T-helper 22 cell (primary cell): ENCODE measurements around the gene PTPRM.
"Not testable (repeated sequence)": the region's sequence is repeated elsewhere in the genome, so short reads cannot be mapped to it uniquely, and the experiment has no call there.

ENCODE experiments used
- DNase-seq: peaks from one replicate; pipeline ENCODE4 v3.0.0-alpha.2; 2020; ENCODE audit warnings: low read depth

PTPRM gene

DNA sequence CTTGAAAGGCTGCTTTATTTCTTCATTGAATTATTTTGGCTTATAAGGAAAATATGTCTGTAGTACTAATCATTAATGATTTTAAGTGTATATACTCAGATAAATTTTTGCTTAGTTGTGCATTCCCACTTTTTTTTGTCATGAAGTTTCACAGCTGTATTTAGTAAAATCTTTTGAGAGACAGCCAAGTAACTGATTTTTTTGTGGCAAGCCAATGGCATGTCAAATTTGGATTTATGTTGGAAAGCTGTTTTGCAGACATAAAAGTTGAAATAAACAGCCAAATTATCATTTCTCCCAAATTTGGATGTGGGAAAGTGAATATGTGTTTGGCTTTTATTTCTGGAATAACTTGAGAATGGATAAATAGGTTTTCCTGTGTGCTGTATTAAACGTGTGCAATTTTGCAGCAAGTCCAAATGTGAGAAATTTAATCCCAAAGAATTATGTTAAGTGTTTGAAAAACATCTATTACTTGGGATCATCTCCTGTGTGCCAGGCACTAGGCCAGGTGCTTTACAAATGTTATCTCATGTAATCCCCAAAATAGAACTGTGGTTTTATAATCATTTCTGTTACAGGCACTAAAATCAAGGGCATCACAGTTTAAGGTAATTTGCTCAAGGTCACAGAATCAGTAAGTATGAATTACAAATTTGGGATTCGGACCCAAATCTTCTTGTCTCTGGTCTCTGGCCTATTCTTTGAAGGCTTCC is 160.4 kb downstream of the PTPRM start:
- no peak for DNase-seq

DNA sequence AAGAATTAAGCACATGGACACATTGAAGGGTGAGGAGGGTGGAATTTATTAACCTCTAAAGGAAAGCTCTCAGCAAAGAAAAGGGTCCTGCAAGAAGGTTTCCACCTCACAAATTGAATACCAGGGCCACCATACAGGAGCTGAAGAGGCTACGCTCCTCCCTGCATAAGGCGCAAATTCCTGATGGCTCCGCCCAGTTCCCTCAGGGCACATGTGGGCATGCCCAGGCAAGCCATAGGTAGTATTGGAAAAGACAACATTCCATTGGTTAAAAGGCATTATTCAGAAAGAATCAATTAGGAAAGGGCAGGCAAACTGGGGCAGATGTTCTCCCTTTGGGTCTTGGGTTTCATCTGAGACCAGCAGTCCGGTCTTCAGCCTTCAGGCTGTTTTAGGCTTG is 161.2 kb downstream of the PTPRM start:
- DNase-seq, result no peak

DNA sequence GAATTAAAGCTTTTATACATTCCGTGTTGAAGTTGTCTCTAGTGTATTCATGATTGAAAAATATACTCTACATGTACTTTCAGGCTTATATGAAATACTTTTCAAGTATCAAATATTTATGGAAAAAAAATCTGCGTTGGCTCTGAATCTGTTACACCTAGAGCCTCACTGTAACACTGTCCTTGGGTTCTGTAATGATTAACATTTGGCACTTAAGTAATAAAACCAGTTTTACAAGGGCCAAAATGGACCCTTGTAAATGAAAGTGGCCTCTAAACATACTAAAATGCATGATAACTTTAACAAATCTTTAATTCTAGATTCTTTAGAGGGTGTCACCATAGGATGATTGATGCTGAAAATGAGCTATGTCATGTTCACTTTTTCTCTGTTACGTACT is 162.8 kb downstream of the PTPRM start:
- no peak for DNase-seq

DNA sequence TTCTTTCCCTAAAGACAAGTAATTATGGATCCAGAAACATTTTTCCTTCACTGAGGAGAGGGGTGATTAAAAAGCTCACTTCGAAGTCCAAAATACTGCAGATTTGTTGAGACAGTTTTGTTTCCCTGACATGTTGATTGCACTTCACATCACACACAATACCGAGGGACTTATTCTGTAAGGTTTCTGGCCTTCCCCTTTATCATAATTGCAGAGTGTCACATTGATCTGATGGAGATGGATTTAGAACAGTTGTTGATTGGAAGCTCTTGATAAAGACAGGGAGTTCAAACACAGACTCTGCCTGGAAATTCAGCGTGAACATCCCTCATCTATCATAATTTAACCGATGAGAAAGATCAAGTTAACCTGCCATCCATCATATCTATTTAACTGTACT is 163.6 kb downstream of the PTPRM start:
- no peak for DNase-seq

DNA sequence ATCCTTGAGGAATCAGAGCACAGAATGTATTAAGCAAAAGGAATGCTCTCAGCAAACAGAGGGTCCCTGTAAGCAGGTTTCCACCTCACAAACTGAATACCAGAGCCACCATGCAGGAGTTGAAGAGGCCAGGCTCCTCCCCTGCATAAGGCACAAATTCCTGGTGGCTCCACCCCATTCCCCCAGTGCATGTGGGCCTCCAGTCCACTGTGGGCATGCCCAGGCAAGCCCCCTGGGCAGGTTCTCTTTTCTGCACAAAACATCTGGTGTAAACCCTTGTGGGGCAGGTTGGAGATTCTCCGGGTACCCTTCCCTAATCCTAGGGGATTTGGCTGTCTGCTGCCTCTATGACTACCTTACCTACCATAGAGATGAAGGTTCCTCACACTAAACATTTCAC is 166.5 kb downstream of the PTPRM start:
- DNase-seq, result no peak

DNA sequence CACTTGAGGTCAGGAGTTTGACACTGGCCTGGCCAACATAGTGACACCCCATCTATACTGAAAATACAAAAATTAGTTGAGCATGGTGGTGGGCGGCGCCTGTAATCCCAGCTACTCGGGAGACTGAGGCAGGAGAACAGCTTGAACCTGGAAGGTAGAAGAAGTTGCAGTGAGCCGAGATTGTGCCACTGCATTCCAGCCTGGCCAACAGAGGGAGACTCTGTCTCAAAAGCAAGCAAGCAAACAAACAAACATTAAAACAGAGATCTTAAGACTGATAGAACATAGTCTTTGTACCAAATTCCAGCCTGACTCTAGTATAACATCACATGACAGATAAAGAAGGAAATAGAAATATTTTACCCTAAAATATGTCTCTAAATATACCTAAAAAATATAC is 168.1 kb downstream of the PTPRM start:
- no peak for DNase-seq

DNA sequence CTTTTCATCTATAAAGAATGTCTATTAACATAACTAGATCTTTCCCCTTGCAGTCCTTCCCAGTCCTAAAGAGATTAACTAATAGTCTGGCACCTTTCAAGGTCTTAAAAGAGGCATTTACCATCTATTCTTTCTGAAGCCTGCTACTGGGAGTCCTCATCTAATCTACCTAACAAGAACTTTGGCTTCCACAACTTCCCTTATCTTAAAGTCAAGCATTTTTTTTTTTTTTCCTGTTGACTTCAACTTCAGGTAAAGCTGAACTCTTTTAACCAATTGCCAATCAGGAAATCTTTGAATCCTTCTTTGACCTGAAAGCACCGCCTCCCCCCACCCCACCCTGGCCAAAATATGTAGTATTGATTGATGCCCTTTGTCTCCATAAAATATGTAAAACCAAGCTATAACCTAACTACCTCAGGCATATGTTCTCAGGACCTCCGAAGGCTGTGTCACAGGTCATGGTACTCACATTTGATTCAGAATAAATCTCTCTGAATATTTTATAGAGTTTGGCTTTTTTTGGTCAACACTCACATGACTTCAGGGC is 168.6 kb downstream of the PTPRM start:
- DNase-seq, result no peak

DNA sequence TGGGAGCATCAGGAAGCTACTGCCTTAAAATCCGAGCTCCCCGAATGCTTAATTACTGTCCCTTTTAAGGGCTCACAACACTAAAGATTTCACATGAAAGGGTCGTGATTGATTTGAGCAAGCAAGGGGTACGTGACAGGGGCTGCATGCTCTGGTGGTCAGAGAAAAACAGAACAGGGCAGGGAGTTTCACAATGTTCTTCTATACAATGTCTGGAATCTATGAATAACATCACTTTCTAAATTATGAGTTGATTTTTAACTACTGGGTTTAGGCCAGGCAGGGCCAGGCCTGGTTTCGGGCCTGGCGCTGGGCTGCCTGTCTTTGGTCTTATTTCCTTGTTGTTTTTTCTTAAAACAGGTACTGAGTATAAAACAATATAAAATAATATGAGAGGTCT is 169.4 kb downstream of the PTPRM start:
- not testable (repeated sequence) for DNase-seq

DNA sequence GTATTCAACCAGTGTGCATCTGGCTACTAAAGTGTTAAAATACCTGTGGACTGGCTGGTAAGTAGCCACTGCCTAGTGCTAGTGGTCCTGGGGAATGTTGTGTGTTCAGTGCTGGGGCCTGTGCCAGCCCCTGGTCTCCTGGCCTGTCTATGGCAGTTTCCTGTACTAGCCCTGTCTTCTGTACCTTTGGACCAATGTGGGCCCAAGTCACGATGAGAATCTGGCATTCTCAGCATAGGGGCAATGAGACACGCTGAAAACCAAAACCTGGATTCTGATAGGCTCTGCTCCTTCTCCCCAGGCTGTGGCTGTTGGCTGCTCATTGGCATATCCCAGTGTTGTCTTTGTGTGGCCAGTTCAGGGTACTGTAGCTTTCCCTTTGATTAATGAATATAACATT is 170.4 kb downstream of the PTPRM start:
- no peak for DNase-seq

DNA sequence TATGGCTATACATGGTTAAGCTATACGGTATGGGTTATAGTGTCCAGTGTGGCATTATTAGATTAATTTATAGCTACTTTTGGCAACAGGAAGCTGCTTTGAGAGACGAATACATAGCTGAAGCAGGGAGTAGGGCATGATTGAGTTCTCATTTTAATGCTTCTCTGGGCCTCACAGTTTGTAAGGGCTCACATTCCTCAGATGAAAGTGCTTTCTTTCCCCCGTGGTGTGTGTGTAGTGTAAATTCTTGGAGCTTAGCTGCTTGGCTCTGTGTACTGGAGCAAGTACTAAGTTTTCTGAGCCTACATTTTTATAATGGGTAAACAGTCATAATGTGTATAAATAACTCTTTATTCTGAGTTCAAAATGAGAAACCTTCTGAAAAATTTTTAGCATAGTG is 173.7 kb downstream of the PTPRM start:
- no peak for DNase-seq

DNA sequence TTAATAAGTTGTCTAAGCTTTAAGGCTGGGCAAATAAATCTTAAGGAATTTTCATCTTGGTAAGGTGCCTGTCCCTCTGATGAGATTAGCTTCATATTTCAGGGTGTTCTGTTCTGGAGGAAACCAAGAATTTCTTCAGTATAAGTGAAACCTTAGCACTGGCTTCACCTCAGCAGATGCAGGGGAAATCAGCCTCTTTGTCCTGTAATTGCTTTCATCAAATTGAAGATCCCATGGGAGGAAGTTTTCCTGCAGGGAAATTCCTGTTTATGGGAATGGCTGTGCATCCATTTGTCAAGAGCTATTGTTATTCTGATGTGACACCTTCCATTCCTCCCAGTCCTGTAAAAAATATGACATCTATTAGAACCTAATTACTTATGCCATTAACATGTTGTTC is 174.5 kb downstream of the PTPRM start:
- no peak for DNase-seq

DNA sequence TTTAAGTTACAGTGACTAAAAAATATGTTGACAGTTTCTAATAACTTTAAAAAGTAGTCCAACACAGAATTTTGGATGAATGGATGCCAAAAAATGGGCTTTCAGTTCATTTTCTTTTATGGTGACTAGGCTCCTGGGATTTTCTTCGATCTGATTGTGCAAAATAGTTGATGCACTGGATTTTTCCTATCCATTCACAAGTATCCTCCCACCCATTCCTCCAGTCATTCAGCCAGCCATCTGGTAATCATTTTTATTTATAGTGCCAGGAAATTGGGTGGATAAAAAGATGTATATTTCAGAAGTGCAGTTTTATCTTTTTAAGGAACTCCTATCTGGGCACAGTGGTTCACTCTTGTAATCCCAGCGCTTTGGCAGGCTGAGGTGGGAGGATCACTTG is 175.1 kb downstream of the PTPRM start:
- no peak for DNase-seq

DNA sequence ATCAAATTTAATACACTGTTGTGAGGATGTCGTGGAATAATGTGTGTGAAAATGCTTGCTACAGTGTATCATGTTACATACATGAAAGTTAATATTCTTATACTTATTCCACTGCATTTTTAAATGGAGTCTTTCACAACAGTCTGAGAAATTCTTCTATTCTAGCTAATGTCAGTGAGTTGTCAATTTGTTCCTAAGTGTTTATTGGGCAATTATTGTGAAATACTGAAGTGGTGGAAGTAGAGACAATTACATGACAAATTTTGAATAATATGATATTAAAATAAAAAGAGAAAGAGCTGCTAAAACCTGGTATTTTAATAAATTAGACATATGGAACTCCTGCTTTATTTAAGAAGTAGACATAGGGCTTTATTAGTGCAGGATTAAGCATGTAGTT is 176.1 kb downstream of the PTPRM start:
- no peak for DNase-seq

DNA sequence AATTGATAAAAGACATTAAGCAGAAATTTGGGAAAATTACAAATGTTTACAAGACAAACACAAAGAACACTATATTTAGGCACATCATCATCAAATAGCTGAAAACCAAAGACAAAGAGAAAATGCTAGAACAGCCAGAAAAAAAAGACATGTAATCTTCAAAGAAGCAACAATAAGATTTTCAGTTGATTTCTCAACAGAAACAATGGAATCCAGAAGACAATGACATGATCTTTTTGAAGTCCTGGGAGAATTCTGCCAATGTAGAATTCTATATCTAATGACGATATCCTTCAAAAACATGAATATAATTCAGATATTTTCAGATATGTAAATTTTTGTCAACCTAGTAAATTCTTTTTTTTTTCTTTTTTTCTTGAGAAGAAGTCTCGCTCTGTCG is 179.0 kb downstream of the PTPRM start:
- DNase-seq, result no peak

DNA sequence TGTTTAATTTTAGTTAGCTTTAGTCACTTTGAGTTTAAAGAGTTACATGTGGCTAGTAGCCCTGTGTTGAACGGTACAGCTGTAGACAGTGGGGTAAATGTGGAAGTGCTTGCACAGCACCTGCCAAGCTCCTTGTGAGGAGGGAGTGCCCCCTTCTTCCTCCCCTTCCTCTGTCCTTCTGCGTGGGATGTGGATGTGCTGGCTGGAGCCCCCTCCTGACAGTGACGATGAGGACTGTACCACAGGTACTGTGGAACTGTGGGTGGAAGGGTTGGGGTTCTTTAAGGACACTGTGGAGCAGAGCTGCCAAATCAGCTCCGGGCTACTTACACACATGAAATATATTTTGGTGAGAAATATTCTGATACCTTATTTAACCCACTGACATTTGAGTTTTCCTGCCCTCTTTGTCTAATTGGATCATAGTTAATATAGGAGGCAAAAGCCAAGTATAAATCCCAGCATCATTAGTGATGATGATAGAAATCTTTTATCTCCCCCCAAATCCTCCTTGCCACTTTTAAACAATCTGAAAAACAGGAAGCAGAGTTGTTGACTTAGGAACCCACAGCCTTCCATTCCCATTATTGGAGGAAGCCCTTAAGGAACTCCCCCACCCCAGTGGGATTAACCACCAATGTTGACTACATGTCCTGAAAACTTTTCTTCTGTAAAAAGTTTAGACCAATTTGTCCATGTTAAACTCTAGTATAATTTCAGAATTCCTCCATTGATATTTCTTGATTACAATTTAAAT is 181.3 kb downstream of the PTPRM start:
- DNase-seq, result no peak

DNA sequence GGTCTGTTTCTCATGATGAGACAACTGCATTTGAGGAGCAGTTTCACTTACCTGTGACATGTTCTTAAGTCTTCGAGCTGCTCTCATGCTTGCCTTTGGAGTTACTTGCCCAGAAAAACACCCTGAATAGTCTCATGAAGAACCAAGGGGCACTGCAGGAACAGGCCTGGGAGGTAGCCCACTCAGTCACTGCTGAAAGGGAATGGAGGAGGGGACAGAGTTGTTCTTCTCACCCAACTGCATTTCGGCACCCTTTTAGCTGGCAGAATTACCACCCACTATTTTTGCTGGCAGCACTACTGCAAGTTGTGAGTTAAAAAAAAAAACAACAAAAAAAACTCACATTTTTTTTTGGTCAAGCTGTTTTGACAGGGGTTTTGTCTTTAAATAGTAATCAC is 181.9 kb downstream of the PTPRM start:
- DNase-seq, result no peak

DNA sequence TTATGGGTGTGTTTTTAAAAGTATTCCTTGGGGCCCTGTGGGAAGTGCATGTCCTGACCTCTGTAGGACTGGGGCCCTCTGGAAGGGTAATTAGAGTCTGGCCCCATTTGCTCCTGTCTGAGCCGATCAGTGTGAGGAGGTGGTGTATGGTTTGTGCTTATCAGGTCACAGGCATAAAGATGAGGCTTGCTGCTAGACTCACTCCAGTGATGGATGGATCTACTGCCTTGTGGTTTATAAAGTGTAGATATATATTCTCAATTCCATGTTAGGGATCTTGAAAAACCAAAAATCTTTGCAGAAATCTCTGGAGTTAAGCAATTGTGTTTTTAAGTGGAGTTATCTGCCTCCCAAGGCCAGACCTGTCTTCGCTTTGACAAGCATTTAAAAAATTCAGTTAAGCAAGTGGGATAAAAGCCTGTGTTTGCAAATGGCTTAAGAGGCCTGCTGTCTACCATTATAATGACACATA is 182.4 kb downstream of the PTPRM start:
- no peak for DNase-seq

DNA sequence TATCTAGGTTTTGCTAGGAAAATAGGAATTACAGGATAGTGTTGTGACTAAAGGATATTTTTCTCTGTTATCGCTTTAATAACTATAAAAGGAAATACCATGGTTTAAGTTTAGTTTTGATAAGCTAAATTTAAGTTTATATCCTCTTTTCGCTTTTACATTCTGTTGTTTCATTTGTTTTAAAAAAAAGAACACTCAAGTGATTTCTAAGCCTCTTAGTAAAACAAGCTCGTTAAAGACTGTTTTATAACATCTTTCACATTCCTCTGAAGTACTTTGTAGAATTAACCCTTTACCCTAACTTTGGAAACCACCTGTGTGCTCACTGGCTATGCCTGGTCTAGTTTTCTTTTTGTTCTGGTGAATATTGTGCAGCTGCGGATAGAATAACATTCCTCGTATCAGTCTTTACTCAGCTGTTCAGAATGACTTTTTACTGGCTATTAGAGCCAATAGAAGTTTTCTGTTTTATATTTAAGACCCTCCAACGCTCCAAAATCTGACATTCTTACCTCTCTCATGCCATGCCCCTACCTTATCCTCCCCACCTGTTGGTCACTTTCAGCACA is 183.1 kb downstream of the PTPRM start:
- DNase-seq, result no peak

DNA sequence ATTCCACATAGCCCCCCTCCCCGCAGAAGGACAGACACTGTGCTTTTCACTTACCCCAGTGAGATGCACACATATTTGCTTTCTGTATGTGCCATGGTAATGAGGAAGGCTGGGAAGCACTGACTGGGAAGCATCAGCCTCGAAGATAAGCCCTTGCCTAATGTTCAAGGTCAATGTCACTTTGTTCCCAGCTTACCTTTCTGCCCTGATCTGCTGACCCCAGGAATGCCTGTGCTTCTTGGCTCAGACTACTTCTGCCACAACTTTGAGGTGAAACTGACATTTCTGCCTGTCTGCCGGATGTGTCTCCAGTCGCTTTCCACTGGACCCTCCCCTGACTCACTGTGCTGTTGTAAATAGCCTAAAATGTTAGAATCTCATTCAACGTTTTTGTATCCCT is 183.8 kb downstream of the PTPRM start:
- no peak for DNase-seq

DNA sequence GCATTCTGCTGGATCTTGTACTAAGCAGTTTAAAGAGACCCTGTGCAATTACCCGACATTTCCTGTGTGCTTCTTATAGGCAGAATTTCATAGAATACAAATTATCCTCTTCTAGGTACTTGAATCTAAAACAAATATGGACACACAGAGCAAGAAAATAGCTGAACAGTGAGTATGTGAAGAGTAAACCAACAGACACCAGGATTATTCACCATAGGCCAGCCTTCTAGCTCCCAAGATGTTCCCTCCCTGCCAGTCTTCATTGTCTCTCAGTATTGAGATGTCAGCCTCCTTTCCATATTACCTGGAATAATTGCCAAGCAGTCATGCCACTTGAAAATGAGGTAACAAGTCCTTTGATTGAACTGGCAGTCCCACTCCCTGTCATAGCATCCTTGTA is 187.1 kb downstream of the PTPRM start:
- DNase-seq, result no peak

DNA sequence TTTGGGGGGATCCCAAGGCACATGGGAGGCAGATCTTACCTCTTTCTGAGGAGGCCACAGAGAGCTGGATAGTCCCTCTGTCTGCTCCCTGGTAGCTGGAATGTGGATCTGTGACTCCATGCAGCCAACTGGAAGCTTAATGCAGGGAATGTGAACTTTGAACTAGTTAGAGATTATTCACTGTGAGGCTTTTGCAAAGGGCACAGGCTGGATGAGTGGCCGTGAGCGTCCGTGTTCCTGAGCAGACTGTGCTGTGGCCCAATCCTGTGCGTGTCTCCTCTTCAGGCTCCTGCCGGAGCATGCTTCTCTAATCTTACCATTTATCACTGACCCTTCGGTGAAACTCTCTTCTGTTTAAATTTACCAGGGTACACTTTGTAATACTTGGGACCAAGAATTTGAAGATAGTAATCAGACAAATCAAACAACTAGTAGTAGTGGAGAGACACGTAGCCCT is 187.6 kb downstream of the PTPRM start:
- no peak for DNase-seq

DNA sequence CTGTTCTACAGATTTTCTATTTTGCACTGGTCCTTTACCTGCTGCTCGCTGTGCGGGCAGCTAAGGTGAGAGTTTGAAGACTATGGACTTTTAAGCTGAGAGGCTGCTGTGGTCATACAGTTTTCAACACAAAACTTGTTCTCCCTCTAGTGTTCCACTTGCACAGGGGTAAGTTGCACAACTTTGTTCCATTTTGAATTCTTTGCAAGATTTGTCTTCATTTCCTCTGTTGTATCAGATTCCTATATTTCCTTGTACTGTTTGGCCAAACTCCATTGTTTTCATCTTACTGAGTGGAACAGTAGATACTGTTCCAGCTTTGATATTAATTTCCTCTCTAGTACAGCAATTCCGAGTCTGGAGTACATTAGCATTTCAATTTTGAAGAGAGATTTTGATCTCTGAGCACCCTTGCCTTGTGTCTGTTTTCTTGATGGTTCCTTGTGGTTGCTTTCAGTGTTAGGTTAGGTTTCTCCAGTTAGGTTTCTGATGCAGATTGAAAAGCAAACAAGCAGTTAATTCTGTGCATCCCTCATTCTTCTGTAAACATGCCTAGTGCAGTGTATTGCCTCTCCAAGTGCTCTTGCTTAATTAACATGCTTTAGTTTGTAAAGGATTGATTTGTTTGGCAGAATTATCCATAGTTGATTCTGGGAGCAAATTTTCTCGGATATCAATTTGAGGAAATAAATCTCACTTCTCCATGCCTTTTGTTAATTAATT is 188.8 kb downstream of the PTPRM start:
- no peak for DNase-seq
